A549 (cell line): ENCODE data around the gene AP3B2.

Source experiments
- CTCF ChIP-seq: fragments of >200 bp; sonication (Bioruptor Twin); formaldehyde crosslinking; IDR thresholded peaks from 3 replicates; pipeline ENCODE4 v1.5.1; 2016
- EP300 ChIP-seq, 2 experiments: fragments of >200 bp; sonication (Bioruptor Twin); formaldehyde crosslinking; IDR thresholded peaks; 2 replicates in 1 of 2; 3 replicates in 1 of 2; pipeline ENCODE4 v1.6.1; 2016 to 2017
- FOSL2 ChIP-seq, 2 experiments: fragments of 450-650 bp in 1 of 2; fragments of >200 bp in 1 of 2; sonication (Bioruptor Twin) in 1 of 2; formaldehyde crosslinking; IDR thresholded peaks; 2 replicates each; pipeline versions ENCODE4 v1.5.0 to v1.6.1; 2016 to 2020; ENCODE audit warnings: mild to moderate bottlenecking in 1 of 2, moderate library complexity in 1 of 2
- HDAC2 ChIP-seq: fragments of 200-600 bp; sonication (generic); IDR thresholded peaks from 2 replicates; pipeline ENCODE4 v1.6.1; 2016
- MYC ChIP-seq: IDR thresholded peaks from 2 replicates; pipeline ENCODE4 v1.6.1; 2012; ENCODE audit warnings: mild to moderate bottlenecking, inconsistent platforms, low read length, improper control_type of control experiment, borderline replicate concordance
- POLR2A ChIP-seq: IDR thresholded peaks from 2 replicates; pipeline ENCODE4 v1.6.1; 2012; ENCODE audit warnings: mild to moderate bottlenecking, low read length
- RAD21 ChIP-seq, 2 experiments: fragments of >200 bp in 1 of 2; sonication (Bioruptor Twin) in 1 of 2; formaldehyde crosslinking in 1 of 2; IDR thresholded peaks in 1 of 2; conservative IDR thresholded peaks in 1 of 2; 2 replicates in 1 of 2; 3 replicates in 1 of 2; pipeline ENCODE4 v1.6.1; 2012 to 2018; ENCODE audit warnings: inconsistent platforms in 1 of 2

GRCh38 chr15:82677720-82678323 is 31.9 kb downstream of the AP3B2 start:
- TF ChIP-seq POLR2A (no peak), CTCF (no peak), RAD21 (conservative IDR thresholded peaks at IDR 0.05 in 1 of 2, IDR thresholded peaks at IDR 0.05 in 1 of 2) (no peak), HDAC2 (no peak), EP300 (IDR thresholded peaks at IDR 0.05) (no peak), MYC (no peak), FOSL2 (IDR thresholded peaks at IDR 0.05) (no peak), FOSL2 (CRISPR knock-in tag; IDR thresholded peaks at IDR 0.05) (no peak)
